CD4-positive, alpha-beta T cell treated with Interleukin-15 for 1 hour (primary cell): ENCODE measurements around the gene GIMAP2.
A peak's percentile ranks its signal among the peaks of the same experiment; 100 is the strongest.
"Not testable (repeated sequence)": the region's sequence is repeated elsewhere in the genome, so short reads cannot be mapped to it uniquely, and the experiment has no call there.

Source experiments
- DNase-seq: peaks from one replicate; pipeline ENCODE4 v3.0.0-alpha.2; 2020

The GIMAP2 gene

GRCh38 chr7:150685219-150686029 is at the start of gene GIMAP2:
Gene GIMAP2, plus strand, starts transcription at chr7:150685706. Its CDS starts 1,354 bp downstream, at chr7:150687060.
- peak; percentile 23 for DNase-seq

GRCh38 chr7:150641854-150642253 is 43.7 kb upstream of the GIMAP2 start:
- DNase-seq = no peak

GRCh38 chr7:150642926-150643325 is 42.6 kb upstream of the GIMAP2 start:
- DNase-seq = no peak

DNA sequence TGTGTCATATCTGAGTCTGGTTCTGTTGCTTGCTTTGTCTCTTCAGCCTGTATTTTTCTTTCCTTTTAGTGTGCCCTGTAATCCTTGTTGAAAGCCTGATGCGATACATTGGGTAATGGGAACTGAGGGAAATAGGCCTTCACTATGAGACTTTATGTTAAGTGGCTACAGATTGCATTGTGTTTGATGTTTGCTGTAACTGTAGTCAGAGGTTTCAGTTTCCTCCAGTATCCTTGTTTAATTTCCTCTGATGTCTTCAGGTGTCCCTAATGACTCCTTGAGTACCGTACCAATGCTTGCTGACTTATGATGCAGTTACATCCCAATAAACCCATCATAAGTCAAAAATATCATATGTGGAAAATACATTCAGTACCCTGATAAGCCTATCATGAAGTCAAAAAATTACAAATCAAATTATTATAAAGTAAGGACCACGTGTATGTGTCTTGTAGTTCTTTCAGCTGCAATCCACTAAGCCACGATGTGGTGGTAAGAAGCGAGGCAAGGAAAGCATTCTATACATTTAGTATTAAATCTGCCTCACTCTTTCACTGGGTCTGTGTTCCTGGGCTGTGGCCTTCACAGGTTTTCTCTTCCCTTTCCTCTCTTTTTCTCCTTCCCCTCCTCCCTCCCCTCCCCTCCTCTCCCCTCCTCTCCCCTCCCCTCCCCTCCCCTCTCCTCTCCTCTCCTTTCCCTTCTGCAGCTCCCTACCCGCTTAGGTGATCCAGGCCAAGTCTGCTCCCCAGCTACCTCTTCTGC is 40.1 kb upstream of the GIMAP2 start:
- DNase-seq = no peak

GRCh38 chr7:150648353-150649079 is 37.0 kb upstream of the GIMAP2 start:
- DNase-seq = no peak

DNA sequence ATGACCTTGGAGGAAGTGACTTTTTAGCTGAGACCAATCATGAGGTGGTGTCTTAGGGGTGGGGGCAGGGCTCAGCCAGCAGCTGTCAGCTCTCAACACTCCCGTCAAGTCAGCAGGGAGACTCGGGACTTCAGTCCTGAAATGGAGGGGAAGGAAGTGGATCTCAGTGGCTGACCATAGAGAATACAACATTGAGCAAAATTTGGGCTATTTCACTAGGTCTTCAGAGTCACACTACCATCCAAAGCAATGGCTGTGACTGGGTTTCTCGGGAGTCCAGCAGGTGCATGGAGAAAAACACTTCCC is 36.5 kb upstream of the GIMAP2 start:
- no peak for DNase-seq

- DNase-seq = no peak
Measured at GRCh38 chr7:150654692-150655091, 30.8 kb upstream of the GIMAP2 start.

DNA sequence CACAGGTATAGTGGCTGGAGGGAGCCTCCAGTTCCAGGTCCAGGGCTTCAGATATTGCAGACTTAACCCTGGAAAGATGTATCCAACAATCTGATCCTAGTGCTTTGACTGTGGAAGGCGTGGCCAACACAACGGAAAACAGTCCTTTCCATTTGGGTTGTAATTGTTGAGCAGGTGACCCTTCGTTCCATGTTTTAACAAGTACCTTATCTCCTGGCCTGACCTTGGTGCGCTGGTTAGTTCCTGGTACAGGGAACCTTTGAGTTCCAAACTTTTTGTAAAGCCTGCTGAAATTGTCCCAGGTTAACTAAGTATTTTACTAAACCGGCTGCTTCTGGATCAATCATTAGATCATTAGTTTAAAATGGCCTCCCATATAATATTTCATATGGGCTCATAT is 29.5 kb upstream of the GIMAP2 start:
- DNase-seq = no peak

DNA sequence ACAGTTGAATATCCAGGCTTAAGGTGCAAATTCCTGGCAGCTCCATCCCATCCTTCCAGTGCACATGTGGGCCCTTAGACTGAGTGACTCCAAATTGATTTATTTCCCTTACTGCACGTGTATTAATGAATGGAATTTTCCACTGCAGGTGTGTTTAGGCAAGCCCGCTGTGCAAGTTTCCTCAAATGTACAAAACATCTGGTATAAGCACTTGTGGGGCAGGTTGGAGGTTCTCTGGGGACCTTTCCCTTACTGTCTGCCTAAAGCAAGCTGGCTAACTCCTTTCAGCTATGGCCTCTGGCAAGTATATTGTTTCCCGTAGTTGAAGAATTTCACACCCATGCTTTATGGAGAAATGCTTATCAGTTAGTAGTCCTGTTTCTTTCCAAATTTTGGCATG is 28.0 kb upstream of the GIMAP2 start:
- no peak for DNase-seq

DNA sequence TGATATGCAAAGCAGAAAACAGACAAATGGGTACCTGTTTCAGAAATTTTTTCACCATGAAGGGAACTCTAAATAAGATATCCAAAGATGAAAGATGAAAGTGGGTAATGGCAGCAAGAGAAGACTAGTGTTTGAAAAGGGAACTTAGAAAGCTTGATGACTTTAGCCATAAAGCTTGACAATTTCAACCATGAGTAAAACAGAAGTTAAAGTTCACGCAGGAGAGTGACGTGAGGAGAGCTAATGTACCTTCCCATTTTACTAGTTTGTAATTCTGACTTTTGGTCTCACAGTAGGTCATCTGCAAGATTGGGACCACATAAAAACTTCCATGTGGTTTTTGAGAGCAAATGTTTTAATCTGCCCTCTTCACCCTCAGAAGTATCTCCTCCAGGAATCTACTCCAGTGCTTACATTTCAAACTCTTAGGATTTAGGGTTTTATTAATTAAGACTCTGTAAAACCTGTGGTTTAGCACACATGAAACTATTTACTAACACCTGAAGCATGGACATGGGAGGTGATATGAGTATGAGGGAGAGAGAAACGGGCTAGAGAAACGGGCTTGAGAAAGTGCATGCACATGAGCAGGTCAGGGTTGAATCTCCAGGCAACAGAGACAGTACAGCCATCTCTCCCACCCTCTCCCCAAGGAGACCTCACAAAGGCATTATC is 24.4 kb upstream of the GIMAP2 start:
- no peak for DNase-seq

- DNase-seq = not testable (repeated sequence)
Measured at GRCh38 chr7:150662821-150663220, 22.7 kb upstream of the GIMAP2 start.

GRCh38 chr7:150663802-150664494 is 21.6 kb upstream of the GIMAP2 start:
- DNase-seq = peak; percentile 49

GRCh38 chr7:150665089-150665748 is 20.3 kb upstream of the GIMAP2 start:
- no peak for DNase-seq

- DNase-seq = peak; percentile 30
Measured at GRCh38 chr7:150665896-150666295, 19.6 kb upstream of the GIMAP2 start.

DNA sequence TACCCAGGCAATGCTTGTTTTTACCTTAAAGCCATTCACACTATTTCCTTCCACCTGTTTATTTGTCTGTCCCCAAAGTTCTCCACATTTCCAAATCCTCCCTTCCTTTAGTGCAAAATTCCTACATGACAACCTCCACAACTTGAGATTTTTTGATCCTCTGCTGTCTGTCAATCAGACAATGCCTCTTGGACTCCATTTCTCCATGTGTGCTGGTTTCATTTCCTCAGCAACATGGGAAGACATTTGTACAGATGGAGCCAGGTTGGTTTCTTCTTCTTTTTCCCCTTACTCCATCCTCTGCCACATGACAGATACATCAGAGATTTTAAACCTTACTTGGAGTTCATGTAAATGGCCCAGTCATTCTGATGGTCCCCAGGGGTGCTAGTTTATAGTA is 19.1 kb upstream of the GIMAP2 start:
- DNase-seq = no peak

DNA sequence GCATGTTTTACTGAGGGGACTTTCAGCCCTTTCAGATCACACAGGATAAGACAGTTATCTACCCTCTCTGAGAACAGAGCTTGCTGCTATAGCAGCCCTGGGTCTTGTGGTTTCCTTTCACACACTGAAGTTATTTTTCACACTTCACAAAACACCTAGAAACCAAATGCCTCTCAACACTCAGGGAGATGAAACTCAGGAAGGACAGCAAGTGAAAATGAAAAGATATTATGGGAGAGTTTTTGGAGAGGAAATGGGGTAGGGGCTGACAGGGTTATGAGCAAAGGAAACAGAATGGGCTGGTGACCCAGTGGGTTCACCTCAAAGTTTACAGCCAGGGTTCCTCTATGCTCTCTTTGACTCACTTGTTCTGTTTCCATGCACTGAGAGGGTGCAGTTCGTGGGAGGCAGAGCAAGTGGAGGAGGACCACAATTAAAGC is 17.0 kb upstream of the GIMAP2 start:
- peak; percentile 66 for DNase-seq

DNA sequence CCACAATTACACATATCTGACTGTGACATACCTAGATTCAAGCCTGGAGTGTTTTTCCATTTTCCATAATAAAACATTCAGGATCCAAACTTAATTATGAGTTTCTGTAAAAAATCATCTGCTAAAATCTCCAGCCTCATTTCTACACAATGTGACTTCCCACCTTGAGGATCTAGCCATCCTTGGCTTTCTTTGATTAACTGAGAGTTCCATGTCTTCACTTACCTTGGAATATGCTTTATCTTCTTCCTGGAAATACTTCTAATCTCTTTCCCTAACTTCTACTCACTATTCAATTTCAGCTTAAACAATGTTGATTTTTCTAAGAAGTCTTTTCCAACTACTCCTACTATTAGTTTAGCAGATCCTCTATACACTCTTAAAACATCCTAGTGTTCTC is 16.5 kb upstream of the GIMAP2 start:
- DNase-seq = no peak

DNA sequence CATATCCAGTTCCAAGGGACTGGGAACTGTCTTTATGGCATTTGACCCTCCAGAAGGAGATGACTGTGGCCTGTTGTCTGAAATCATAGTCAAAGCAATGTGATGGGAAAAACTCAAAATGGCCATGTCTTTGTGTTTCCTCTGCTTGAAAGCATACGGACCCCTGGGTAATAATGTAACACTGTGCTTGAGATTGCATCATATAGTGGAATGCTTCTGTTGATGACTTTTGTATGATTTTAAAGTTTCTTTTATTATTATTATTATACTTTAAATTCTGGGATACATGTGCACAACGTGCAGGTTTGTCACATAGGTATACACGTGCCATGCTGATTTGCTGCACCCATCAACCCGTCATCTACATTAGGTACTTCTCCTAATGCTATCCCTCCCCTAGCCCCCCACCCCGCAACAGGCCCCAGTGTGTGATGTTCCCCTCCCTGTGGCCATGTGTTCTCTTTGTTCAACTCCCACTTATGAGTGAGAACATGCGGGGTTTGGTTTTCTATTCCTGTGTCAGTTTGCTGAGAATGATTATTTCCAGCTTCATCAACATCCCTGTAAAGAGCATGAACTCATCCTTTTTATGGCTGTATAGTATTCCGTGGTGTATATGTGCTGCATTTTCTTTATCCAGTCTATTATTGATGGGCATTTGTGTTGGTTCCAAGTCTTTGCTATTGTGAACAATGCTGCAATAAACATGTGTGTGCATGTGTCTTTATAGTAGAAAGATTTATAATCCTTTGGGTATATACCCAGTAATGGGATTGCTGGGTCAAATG is 13.5 kb upstream of the GIMAP2 start:
- not testable (repeated sequence) for DNase-seq

DNA sequence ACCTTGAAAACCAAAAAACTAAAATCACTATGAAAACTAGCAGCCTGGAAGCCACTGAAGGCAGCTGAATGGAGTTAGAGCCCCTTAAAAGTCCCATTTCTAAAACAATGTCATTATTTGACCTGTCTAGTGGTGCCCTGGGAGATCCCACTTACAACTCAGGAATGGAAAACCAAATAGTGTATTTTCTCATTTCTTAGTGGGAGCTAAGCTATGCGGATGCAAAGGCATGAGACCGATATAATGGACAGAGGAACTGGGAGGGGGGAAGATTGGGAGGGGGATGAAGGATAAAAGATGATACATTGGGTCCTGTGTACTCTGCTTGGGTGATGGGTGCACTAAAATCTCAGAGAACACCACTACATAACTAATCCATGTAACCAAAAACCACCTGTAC is 9.8 kb upstream of the GIMAP2 start:
- DNase-seq = no peak

DNA sequence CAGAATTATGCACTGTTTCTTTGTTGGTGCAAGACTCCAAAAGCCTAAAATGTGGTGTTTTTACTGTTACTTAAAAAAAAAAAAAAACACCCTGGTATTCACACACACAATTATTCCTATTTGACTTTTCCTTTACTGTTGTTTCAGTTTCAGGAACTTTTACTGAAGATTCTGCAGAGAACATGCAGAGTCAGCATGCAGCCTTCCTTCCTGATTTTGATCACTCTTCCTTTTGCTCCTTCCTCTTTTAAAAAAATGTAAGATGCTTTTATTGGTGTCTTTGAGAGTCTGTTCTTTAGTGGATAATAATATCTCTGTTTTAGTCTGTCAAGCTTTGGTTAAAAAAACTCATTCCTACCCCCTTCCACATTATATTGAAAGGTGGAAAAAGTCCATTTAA is 9.2 kb upstream of the GIMAP2 start:
- DNase-seq = not testable (repeated sequence)

GRCh38 chr7:150676854-150677253 is 8.7 kb upstream of the GIMAP2 start:
- DNase-seq = peak; percentile 52
